Gastrocnemius medialis (tissue), 4 donors: Measurements from ENCODE around the gene SH3GL3. TPM values are rescaled to one million over a fixed set of nuclear protein-coding genes. Genes with fewer than 3 reads are reported as not detected.

Experiments
- ATAC-seq, 2 donors: fragments of 150-250 bp; one replicate each; pipeline ENCODE4 v1.9.1; 2016
- DNase-seq, 2 donors: peaks; one replicate each; pipeline ENCODE4 v3.0.0-alpha.2; 2019
- H3K27ac ChIP-seq, 4 donors: fragments of 200-600 bp; sonication (generic); 1 replicate in 1 of 4; 2 replicates in 3 of 4; pipeline ENCODE4 v1.5.1; 2016 to 2018; ENCODE audit warnings: mild to moderate bottlenecking in 2 of 4, moderate library complexity in 1 of 4
- H3K27me3 ChIP-seq, 3 donors: fragments of 200-600 bp; sonication (generic) in 2 of 3; 1 replicate in 1 of 3; 2 replicates in 2 of 3; pipeline versions ENCODE4 v1.5.1 to v1.6.0; 2016 to 2019; ENCODE audit warnings: mild to moderate bottlenecking in 1 of 3, moderate library complexity in 1 of 3
- H3K36me3 ChIP-seq, 2 donors: fragments of 200-600 bp; sonication (generic) in 1 of 2; one replicate each; pipeline ENCODE4 v1.5.1; 2017 to 2018
- H3K4me1 ChIP-seq, 2 donors: fragments of 200-600 bp; sonication (generic) in 1 of 2; one replicate each; pipeline ENCODE4 v1.5.1; 2016 to 2017; ENCODE audit warnings: mild to moderate bottlenecking in 2 of 2
- H3K4me3 ChIP-seq, 4 donors: fragments of 200-600 bp; sonication (generic) in 3 of 4; 1 replicate in 1 of 4; 2 replicates in 3 of 4; pipeline ENCODE4 v1.5.1; 2016 to 2019; ENCODE audit warnings: mild to moderate bottlenecking in 2 of 4
- H3K9me3 ChIP-seq, 3 donors: fragments of 200-600 bp; sonication (generic) in 2 of 3; 1 replicate in 1 of 3; 2 replicates in 2 of 3; pipeline ENCODE4 v1.5.1; 2016 to 2019
- POLR2A ChIP-seq, 2 donors: fragments of 450-650 bp; IDR thresholded peaks; one replicate each; pipeline ENCODE4 v1.6.1; 2017; ENCODE audit warnings: antibody characterized with exemption in 2 of 2, mild to moderate bottlenecking in 2 of 2, moderate library complexity in 2 of 2
- in situ Hi-C, 4 donors: fragments of 200-750 bp; cut with MboI; loops; one replicate each; pipeline versions ENCODE4 v1.15.0 to v1.8.0; 2017; ENCODE audit warnings: low sequenced_read_pairs in 4 of 4
- intact Hi-C: fragments of 100-400 bp; cut with DNase I; formaldehyde crosslinking; loops from one replicate; pipeline ENCODE4 v1.15.1; 2023; ENCODE audit warnings: low total_unique reads
- total RNA-seq, 4 donors: library from RNA; depleted of rRNA; stranded (reverse); fragments of >200 nt; gene quantifications; one replicate each; pipeline versions ENCODE4 v1.1.0 to v1.2.3, GENCODE V29; 2016
- TF ChIP-seq, protein P1 (sequence below), 5 experiments: fragments of 450-650 bp in 3 of 5; fragments of 200-600 bp in 2 of 5; sonication (generic) in 2 of 5; IDR thresholded peaks in 4 of 5; conservative IDR thresholded peaks in 1 of 5; 1 replicate in 4 of 5; 2 replicates in 1 of 5; pipeline ENCODE4 v1.5.1; 2016 to 2019; ENCODE audit warnings: antibody characterized with exemption in 5 of 5, mild to moderate bottlenecking in 3 of 5, moderate library complexity in 3 of 5

SH3GL3 gene
- total RNA-seq, 4 donors from 2014 or later = not detected

DNA sequence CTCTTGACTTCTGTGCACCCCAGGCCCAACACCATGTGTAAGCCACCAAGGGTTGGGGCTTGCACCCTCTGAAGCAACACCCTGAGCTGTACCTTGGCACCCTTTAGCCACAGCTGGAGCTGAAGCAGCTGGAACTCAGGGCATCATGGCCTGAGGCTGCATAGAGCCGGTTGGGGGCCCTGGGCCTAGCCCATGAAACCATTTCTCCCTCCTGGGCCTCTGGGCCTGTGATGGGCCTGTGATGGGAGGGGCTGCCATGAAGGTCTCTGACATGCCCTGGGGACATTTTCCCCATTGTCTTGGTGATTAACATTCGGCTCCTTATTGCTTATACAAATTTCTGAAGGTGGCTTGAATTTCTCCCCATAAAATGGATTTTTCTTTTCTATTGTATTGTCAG is 184.4 kb downstream of the SH3GL3 start:
- in situ Hi-C loops (no loop called here), intact Hi-C loops (no loop called here)
- H3K36me3 ChIP-seq = no peaks in the 10 kb centered on the region
- H3K4me1 ChIP-seq = no peaks in the 10 kb centered on the region
- H3K27me3 ChIP-seq = no peaks in the 10 kb centered on the region
- no peak for ATAC-seq
- DNase-seq = no peak
- H3K9me3 ChIP-seq = no peaks in the 10 kb centered on the region
- no peak overlapping the region for H3K27ac ChIP-seq
- TF ChIP-seq, protein P1, sequence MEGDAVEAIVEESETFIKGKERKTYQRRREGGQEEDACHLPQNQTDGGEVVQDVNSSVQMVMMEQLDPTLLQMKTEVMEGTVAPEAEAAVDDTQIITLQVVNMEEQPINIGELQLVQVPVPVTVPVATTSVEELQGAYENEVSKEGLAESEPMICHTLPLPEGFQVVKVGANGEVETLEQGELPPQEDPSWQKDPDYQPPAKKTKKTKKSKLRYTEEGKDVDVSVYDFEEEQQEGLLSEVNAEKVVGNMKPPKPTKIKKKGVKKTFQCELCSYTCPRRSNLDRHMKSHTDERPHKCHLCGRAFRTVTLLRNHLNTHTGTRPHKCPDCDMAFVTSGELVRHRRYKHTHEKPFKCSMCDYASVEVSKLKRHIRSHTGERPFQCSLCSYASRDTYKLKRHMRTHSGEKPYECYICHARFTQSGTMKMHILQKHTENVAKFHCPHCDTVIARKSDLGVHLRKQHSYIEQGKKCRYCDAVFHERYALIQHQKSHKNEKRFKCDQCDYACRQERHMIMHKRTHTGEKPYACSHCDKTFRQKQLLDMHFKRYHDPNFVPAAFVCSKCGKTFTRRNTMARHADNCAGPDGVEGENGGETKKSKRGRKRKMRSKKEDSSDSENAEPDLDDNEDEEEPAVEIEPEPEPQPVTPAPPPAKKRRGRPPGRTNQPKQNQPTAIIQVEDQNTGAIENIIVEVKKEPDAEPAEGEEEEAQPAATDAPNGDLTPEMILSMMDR (IDR thresholded peaks at IDR 0.05 in 4 of 5, conservative IDR thresholded peaks at IDR 0.05 in 1 of 5) = no peak
- TF ChIP-seq POLR2A (IDR thresholded peaks at IDR 0.05) = no peak
- H3K4me3 ChIP-seq = no peak overlapping the region

DNA sequence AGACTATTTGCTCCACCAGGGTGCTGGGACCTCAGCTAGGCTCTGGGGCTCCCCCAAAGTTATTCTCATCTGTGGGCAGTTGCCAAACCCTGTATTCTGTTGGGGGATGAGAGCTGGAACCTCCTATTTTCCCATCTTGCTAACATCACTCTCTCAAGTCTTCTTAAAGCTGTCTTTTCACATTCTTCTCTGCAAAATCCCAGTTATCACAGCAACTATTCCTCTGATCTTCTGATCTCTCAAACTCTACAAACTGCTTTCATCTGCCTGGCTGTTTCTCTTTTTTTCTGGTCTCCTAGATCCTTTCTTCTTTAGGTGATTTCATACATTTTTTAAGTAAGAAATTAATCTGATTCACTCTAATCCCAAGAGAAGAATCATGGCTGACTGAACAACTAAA is 196.1 kb downstream of the SH3GL3 start:
- TF ChIP-seq POLR2A (IDR thresholded peaks at IDR 0.05) = no peak
- TF ChIP-seq, protein P1 (IDR thresholded peaks at IDR 0.05 in 4 of 5, conservative IDR thresholded peaks at IDR 0.05 in 1 of 5) = no peak
- Histone ChIP-seq H3K36me3 (no peaks in the 10 kb centered on the region), H3K4me1 (no peaks in the 10 kb centered on the region), H3K9me3 (no peaks in the 10 kb centered on the region), H3K27ac (no peak overlapping the region), H3K27me3 (no peaks in the 10 kb centered on the region), H3K4me3 (no peak overlapping the region)
- intact Hi-C loops = no loop called here
- no peak for ATAC-seq
- in situ Hi-C loops = no loop called here
- DNase-seq = no peak

DNA sequence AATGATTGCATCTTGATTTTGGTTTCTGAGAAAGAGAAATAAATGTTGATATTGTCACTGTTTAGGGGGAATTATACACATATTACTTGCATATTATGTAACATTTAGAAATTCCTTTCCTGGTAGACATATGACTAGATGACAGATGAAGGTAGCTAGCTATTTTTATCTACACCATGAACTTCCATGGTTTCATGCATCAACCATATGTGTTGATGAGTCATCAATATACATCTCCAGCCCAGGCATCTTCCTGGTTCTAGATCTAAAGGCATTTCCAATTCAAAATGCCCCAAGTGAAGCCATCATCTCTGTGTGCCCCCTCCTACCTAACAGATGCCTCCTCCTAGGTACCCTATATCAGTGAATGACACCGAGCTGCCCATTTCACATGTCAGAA is 197.3 kb downstream of the SH3GL3 start:
- H3K27ac ChIP-seq = no peak overlapping the region
- TF ChIP-seq POLR2A (IDR thresholded peaks at IDR 0.05) = no peak
- TF ChIP-seq, protein P1 (IDR thresholded peaks at IDR 0.05 in 4 of 5, conservative IDR thresholded peaks at IDR 0.05 in 1 of 5) = no peak
- no peaks in the 10 kb centered on the region for H3K9me3 ChIP-seq
- in situ Hi-C loops = no loop called here
- ATAC-seq (no peak), DNase-seq (no peak)
- H3K4me3 ChIP-seq = no peak overlapping the region
- H3K4me1 ChIP-seq = no peaks in the 10 kb centered on the region
- H3K27me3 ChIP-seq = no peaks in the 10 kb centered on the region
- intact Hi-C loops = no loop called here
- H3K36me3 ChIP-seq = no peaks in the 10 kb centered on the region

DNA sequence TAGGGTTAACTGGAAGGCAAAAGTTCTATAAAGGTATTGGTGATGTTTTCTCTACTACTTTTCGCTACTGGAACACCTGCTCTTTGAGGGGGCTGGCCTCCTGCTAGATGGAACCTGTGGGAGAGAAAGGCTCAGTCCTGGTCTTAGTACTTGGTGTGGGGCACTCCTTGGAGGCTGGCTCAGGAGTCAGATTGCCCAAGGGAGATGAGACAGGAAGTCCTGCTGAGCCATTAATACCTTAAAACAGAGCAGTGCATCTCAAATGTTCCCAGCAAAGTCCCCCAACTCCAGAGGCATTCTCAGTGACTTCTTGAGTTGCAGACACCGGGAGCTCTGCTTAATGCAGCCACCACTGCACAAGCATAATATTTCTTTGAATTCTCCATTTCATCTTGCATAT is 203.7 kb downstream of the SH3GL3 start:
- Histone ChIP-seq H3K36me3 (no peaks in the 10 kb centered on the region), H3K27ac (no peak overlapping the region), H3K9me3 (no peaks in the 10 kb centered on the region), H3K27me3 (peaks cover 9 to 26% (median 24%) of the 10 kb centered on the region in 3 donors), H3K4me1 (no peaks in the 10 kb centered on the region), H3K4me3 (no peak overlapping the region)
- in situ Hi-C loops = no loop called here
- DNase-seq (no peak), ATAC-seq (no peak)
- no peak for TF ChIP-seq POLR2A (IDR thresholded peaks at IDR 0.05)
- TF ChIP-seq, protein P1 (IDR thresholded peaks at IDR 0.05 in 4 of 5, conservative IDR thresholded peaks at IDR 0.05 in 1 of 5) = no peak
- intact Hi-C loops = loop anchor here (10.0 kb wide), 1 partner anchor 94 kb away; no protein-coding TSS in a partner anchor

DNA sequence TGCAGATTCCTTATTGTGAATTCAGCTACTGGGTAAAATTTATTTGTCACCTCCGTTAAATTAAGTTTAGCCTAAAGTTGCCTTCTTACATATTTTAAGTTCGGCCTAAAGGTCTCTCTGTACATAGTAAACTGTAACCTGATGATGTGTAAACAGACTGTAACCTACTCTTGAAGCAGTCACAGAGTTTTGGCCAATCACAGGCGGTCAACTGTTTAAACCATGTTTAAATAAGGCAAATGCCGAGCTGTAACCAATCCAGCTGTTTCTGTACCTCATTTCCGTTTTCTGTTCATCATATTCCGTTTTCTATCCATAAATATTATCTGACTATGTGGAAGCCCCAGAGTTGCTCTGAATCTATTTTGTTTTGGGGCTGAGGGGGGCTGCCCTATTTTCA is 204.4 kb downstream of the SH3GL3 start:
- no peak for TF ChIP-seq POLR2A (IDR thresholded peaks at IDR 0.05)
- TF ChIP-seq, protein P1 (IDR thresholded peaks at IDR 0.05 in 4 of 5, conservative IDR thresholded peaks at IDR 0.05 in 1 of 5) = no peak
- Histone ChIP-seq H3K4me3 (no peak overlapping the region), H3K36me3 (no peaks in the 10 kb centered on the region), H3K27ac (no peak overlapping the region), H3K4me1 (no peaks in the 10 kb centered on the region), H3K27me3 (peaks cover 9 to 26% (median 24%) of the 10 kb centered on the region in 3 donors), H3K9me3 (no peaks in the 10 kb centered on the region)
- ATAC-seq (no peak), DNase-seq (no peak)
- intact Hi-C loops = loop anchor here (10.0 kb wide), 1 partner anchor 93 kb away; no protein-coding TSS in a partner anchor
- in situ Hi-C loops = no loop called here
